Activated CD4-positive, alpha-beta T cell treated with anti-CD3 and anti-CD28 coated beads, Interleukin-10, Interleukin-2, amounts not matched to agents 100 ng/mL and 50 ng/mL, durations not matched to agents 16 hours and 8 hours (primary cell): Measurements from ENCODE around the gene DDR2.

Experiments used
- DNase-seq: peaks from one replicate; pipeline ENCODE4 v3.0.0-alpha.2; 2020

The DDR2 gene

DNA sequence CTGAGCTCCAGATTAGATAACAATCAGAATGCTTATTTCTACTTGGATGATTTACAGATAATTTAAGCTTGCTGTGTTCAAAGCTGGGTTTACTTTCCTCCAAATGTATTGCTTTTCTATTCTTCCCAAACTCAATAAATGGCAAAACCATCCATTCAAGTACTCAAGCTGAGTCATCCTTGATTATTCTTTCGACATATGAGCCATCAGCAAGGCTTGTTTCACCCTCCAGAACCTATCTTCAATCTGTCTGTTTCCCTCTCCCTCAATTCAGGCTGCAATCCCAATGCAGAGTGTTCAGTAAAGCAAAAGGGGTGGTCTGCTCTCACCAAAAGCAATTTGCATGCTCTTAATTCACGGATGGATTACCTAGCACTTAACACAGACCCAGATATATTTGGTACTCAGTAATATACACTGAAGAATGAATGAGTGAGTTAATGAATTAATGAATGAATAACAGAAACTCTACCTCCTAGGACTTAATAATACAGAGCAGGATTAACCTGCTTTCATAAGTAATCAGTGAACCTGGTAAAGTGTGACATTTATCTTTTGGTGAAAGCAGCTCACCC, 41.9 kb downstream of the DDR2 start:
- DNase-seq, result no peak

GRCh38 chr1:162676087-162676486, 43.8 kb downstream of the DDR2 start:
- DNase-seq, result no peak

GRCh38 chr1:162676750-162677149, 44.5 kb downstream of the DDR2 start:
- no peak for DNase-seq

GRCh38 chr1:162677607-162678371, 45.5 kb downstream of the DDR2 start:
- no peak for DNase-seq

- DNase-seq, result no peak
Observed at GRCh38 chr1:162678439-162678838, 46.2 kb downstream of the DDR2 start.

DNA sequence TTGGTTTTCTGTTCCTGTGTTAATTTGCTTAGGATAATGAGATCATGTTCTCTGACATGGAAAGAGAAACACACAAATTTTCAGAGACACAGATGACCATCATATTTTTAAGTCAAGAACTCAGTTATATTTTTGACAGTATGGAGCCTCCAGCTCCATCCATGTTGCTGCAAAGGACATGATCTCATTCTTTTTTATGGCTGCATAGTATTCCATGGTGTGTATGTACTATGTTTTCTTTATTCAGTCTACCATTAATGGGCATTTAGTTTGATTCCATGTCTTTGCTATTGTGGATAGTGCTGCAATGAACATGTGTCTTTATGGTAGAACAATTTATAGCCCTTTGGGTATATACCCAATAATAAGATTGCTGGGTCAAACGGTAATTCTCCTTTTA, 47.0 kb downstream of the DDR2 start:
- no peak for DNase-seq

DNA sequence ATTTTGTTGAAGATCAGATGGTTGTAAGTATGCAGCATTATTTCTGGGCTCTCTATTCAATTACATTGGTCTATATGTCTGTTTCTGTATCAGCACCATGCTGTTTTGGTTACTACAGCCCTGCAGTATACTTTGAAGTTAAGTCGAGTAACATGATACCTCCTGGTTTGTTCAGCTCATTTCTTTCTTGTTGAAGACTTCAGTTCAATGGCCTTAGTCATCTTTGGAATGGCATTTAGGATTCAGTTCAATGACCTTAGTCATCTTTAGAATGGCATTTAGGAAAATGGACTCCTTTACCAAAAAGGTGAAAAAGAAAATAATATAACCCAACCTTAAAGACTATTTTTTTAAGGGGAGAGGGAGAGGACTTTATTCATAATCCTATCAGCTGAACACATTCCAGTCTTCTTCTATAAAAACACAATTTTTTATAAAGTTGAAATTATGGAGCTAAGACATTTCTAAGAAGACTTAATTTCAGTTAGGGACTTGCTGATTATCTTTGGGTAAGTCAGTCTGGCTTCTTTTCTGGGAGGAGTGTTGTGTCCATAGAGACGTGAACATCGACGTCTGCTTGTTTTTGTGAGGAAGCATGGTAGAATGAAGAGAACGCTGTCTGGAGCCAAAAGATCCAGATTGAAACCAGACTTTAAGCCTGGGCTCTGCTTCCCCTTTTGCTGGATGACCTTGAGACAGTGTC, 48.3 kb downstream of the DDR2 start:
- no peak for DNase-seq

- no peak for DNase-seq
Observed at GRCh38 chr1:162681122-162681436, 48.8 kb downstream of the DDR2 start.

GRCh38 chr1:162682013-162682419, 49.8 kb downstream of the DDR2 start:
- no peak for DNase-seq

DNA sequence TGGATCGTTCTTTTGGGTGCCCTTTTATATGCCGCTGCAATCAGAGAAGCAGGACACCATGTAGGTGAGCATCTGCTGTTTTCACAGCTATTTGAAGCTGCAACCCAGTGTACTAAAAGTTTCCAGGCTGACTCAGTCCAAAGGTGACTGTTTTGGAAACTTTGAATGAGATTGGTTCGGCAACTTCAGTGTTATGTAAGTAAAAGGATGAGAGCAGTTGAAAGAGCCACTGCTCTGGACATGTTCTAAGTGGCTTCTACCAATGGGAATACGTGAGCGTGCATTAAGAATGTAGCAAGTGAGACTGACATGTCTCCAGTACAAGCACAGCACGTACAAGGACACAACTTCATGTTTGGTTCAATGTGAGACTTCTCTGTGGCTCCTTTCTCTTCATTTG, 55.6 kb downstream of the DDR2 start:
- peak; percentile 42 for DNase-seq

GRCh38 chr1:162688521-162688920, 56.3 kb downstream of the DDR2 start:
- DNase-seq, result no peak

DNA sequence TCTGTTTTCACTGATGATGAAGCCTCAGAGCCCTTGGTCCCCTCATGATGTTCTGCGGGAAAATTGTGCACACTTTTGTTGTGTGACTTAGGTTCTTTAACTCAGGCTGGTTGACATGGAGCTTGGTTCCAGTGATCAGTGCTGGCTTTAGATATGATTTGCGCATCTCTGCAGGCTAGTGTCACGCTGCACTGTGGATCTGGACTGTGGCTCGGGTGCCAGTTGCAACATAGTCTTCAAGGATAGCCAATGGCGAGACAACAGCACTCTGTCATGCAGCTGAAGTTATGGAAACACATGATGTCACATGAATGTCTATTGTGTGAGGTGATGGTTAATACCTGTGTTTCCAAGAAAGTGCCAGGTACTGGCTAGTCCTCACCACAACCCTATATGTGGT, 56.7 kb downstream of the DDR2 start:
- no peak for DNase-seq

DNA sequence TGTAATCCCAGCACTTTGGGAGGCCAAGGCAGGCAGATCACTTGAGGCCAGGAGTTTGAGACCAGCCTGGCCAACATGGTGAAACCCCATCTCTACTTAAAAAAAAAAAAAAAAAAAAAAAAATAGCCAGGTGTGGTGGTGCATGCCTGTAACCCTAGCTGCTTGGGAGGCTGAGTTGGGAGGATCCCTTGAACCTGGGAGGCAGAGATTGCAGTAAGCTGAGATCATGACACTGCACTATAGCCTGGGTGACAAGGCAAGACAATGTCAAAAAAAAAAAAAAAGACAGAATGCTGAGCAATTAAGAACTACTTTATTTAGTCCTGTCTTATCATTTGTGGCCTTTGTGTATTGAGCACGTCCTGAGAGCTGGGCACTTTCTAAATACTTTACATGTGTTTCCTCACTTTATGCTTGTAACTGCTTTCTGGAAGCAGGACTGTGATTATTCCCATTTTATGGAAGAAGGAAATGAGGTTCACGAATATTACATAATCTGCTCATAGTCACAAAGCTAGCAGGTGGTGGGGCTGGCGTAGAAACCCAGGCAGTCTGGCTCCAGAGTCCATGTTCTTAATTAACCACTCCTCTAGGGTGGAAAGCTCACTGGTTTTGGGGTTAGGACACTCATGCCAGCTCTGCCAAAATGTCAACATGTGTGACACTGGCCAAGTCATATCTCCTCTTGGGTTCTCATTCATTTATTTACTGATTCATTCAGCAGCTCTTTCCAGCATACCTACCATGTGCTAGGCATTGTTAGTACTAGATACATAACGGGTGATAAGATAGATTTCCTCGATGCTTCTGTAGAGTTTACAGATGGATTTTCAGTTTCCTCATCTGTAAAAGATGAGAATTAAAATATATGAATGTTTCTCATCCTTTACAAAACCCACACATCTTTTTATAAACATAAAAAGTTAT, 57.7 kb downstream of the DDR2 start:
- peak; percentile 6 for DNase-seq

DNA sequence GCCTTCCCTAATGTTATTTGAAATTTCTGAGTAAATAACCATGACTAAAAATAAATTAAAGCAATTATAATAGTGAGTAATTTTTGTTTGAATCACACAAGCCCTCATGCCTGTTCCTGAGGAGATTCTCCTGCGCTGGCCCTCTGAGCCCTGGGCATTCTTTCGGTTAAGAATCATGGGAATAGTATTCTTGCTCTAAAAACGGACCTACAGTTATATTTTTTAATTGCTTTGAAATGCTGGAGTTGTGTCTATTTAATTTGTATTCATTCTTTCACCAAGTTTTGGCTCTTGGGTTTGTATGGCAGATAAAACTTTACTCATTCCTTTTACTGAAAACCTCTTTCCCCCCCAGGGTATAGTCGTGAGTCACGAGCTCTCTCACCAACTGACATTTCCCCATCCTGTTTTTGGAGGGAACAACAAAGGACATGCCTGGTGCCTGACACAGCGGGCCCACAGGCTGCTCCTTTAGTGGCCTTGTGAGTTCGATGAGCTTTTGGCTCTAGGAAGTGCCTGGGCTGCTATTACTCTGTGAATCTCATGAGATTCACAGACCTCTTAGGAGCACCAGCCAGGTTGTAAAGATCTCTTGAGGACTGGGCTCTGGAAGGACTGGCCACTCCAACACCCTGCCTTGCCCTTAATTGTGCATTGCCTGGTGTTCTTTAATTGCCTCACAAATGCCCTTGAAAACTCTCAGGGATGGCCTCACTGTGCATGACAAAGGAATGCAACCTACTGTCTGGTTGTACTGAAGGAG, 58.6 kb downstream of the DDR2 start:
- DNase-seq, result peak; percentile 16

- no peak for DNase-seq
Observed at GRCh38 chr1:162691999-162692575, 59.8 kb downstream of the DDR2 start.

GRCh38 chr1:162694911-162695310, 62.6 kb downstream of the DDR2 start:
- DNase-seq, result no peak

DNA sequence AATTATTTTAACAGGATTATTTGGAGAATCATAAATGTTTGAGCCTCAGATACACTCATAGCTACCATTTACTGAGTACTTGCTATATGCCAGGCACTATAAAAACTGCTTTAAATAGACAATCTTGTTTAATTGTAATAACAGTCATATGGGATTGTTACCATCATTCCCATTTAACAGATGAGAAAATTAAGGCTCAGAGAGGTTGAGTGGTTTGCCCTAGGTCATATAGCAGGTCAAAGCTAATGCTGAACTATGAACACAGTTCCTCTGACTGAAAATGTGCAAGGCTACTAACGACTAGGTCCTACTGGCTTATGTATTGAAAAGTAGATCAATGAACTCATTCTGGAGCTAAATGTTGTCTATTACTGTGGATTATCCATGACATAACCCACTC, 63.4 kb downstream of the DDR2 start:
- DNase-seq, result no peak

DNA sequence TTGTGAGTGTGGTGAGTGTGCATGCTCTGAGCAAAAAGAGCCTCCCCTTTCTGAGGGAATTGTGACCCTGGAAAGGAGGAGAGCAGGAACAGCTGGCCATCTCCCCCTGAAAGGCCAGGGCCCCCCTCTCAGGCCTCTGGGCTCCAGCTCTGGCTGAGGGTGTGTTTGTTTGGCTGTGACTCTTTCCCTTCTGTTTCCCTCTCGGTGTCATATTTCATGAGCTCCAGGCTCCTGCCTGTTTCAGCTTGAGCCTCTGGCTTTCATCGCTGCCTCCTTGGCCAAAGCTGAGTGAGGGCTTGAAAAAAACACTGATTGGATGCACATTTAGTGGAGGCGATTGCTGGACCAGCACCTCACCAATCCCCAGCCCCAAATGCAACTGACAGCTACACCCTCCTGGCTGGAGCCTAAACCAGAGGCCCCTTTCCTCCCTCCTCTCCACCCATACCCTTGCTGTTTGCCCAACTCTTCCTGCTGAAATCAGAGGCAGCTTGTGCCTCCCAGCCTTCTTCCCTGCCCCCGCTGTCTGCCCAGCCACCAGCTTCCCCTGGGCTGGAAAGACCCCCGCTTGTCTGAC, 64.1 kb downstream of the DDR2 start:
- no peak for DNase-seq

DNA sequence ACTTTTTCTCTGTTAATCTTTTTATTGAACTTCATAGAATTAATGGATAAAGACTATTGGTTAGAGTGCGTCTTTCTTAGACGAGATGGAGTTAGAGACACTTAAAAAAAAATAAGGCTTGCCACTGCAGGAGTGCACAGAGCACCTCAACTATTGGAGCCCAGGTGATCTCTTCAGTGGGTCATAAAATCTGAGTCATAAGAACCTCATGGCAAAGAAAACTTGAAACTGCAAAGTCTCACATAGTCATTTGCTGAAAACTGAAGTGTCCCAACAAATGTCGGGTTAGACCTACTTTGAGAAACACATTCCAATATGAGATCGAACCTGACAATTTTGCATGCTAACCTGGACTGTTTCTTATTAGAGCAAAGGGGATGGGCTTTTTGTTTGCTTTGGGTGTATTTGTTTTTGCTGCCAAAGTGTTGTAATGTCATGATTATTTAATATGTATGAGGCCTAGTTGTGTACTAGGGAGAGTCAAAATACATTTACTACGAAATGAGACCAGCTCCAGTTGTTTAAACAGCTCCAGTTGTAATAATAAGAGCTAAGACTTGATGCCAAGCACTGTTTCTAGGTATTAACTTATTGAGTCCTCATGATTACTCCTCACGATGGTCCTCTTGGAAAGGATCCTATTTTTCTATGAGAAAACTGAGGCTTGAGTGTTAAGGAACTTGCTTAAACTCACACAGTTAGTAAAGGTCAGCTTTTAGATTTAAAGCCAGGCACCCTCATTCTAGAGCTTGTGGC, 65.1 kb downstream of the DDR2 start:
- peak; percentile 15 for DNase-seq

- no peak for DNase-seq
Observed at GRCh38 chr1:162699366-162699765, 67.1 kb downstream of the DDR2 start.

GRCh38 chr1:162700131-162700530, 67.9 kb downstream of the DDR2 start:
- DNase-seq, result no peak
